Subcutaneous adipose tissue (tissue), 4 donors: ENCODE measurements around the gene TTC28. TPM values are rescaled to one million over a fixed set of nuclear protein-coding genes. Genes with fewer than 3 reads are reported as not detected.

Source experiments
- CTCF ChIP-seq: fragments of 450-650 bp; IDR thresholded peaks from one replicate; pipeline ENCODE4 v1.5.1; 2016; ENCODE audit warnings: low read depth, mild to moderate bottlenecking, control low read depth, antibody characterized with exemption, moderate library complexity
- total RNA-seq, 4 donors: library from RNA; depleted of rRNA; stranded (reverse); fragments of >200 nt; gene quantifications; one replicate each; pipeline ENCODE4 v1.1.0, GENCODE V29; 2016

TTC28 gene
- total RNA-seq, 4 donors from 2014 or later = 42.6 to 71.6 (median 43.4) TPM

- TF ChIP-seq CTCF = no peak
Observed at GRCh38 chr22:28601915-28602314, 77.7 kb downstream of the TTC28 start.

- TF ChIP-seq CTCF = no peak
Observed at GRCh38 chr22:28600546-28601143, 79.0 kb downstream of the TTC28 start.

- TF ChIP-seq CTCF = no peak
Observed at GRCh38 chr22:28599693-28600092, 79.9 kb downstream of the TTC28 start.

- no peak for TF ChIP-seq CTCF
Observed at GRCh38 chr22:28597665-28598064, 82.0 kb downstream of the TTC28 start.

GRCh38 chr22:28594797-28595462 is 84.7 kb downstream of the TTC28 start:
- no peak for TF ChIP-seq CTCF

GRCh38 chr22:28594076-28594796 is 85.4 kb downstream of the TTC28 start:
- TF ChIP-seq CTCF = no peak

GRCh38 chr22:28593299-28593698 is 86.3 kb downstream of the TTC28 start:
- TF ChIP-seq CTCF = no peak
